Measurements from ENCODE around the gene FAM53C. TPM values are rescaled to one million over a fixed set of nuclear protein-coding genes. Genes with fewer than 3 reads are reported as not detected.
A peak's percentile ranks its signal among the peaks of the same experiment; 100 is the strongest.

The FAM53C gene
- 50.4 TPM for total RNA-seq (2021; ENCODE audit: unreplicated experiment)
- 56.4 TPM for polyA plus RNA-seq (2012; ENCODE audit: insufficient read length)
- Bru-seq, nascent RNA = percentile 93 among the genes with signal in this experiment
- BruChase-seq, experiment 1, labeled RNA remaining after a 2-hour chase = percentile 99 among the genes with signal in this experiment
- BruChase-seq, experiment 2, labeled RNA remaining after a 6-hour chase = percentile 92 among the genes with signal in this experiment
- long read RNA-seq, full-length matches to known transcripts = 27 of 142 reads
- long read RNA-seq, partial matches to known transcripts = 79 of 142 reads
- long read RNA-seq, other reads (novel, unspliced or antisense) = 36 of 142 reads

DNA sequence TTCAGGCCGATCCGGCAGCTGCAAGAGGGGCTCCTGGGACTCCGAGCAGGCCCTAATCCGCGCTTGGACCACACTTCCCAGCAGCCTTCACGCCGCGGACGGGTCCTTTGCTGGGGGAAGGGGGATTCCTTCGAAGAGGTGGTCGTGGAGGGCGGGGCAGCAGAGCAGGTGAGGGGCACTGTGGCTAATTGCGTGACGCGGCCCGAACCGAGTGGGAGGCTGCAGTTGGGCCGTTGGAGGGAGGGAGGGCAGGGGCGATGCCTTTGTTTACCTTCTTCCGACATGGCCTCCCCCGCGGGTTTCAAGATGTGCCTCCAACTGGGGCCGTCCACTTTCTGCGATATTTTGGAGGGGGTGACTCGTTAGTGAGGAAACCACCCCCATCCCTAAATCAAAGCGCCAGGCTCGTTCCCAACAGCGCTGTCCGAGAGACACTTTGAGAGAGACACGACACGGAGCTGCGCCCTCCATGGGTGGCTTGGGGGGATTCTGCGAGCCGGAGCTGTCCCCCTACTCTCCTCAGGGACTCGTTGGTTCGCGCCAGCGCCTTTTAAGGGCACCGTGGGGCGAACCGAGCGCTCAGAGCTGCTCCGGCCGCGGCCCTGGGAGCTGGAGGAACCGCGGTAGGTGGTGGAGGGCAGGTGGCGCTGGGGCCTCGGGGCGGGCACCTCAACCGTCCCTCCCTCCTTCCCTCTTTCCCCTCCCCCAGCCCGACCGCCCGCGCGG is at the start of gene FAM53C:
Gene FAM53C, plus strand, starts transcription at position 582 of the 726 bp plus-strand sequence. CDS start 3,070 bp downstream, outside the sequence.
- TF ChIP-seq, protein P1, sequence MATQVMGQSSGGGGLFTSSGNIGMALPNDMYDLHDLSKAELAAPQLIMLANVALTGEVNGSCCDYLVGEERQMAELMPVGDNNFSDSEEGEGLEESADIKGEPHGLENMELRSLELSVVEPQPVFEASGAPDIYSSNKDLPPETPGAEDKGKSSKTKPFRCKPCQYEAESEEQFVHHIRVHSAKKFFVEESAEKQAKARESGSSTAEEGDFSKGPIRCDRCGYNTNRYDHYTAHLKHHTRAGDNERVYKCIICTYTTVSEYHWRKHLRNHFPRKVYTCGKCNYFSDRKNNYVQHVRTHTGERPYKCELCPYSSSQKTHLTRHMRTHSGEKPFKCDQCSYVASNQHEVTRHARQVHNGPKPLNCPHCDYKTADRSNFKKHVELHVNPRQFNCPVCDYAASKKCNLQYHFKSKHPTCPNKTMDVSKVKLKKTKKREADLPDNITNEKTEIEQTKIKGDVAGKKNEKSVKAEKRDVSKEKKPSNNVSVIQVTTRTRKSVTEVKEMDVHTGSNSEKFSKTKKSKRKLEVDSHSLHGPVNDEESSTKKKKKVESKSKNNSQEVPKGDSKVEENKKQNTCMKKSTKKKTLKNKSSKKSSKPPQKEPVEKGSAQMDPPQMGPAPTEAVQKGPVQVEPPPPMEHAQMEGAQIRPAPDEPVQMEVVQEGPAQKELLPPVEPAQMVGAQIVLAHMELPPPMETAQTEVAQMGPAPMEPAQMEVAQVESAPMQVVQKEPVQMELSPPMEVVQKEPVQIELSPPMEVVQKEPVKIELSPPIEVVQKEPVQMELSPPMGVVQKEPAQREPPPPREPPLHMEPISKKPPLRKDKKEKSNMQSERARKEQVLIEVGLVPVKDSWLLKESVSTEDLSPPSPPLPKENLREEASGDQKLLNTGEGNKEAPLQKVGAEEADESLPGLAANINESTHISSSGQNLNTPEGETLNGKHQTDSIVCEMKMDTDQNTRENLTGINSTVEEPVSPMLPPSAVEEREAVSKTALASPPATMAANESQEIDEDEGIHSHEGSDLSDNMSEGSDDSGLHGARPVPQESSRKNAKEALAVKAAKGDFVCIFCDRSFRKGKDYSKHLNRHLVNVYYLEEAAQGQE (IDR thresholded peaks at IDR 0.05; ENCODE audit: insufficient read depth in 1 of 2, low read depth in 2 of 2, low read length in 1 of 2) = peak; percentile 43 to 52; a peak in 1 of 4 replicates
- peak; percentile 91; the same call in 1 of the 2 replicates for TF ChIP-seq SIN3A (IDR thresholded peaks at IDR 0.05; ENCODE audit: borderline replicate concordance, insufficient read depth, low read depth, low read length)
- TF ChIP-seq TCF7L2 (IDR thresholded peaks at IDR 0.05; ENCODE audit: low read depth, low read length) = peak; percentile 83
- peak; percentile 100 for TF ChIP-seq POLR2AphosphoS5 (IDR thresholded peaks at IDR 0.05; ENCODE audit: low read depth, low read length)
- TF ChIP-seq, protein P2, sequence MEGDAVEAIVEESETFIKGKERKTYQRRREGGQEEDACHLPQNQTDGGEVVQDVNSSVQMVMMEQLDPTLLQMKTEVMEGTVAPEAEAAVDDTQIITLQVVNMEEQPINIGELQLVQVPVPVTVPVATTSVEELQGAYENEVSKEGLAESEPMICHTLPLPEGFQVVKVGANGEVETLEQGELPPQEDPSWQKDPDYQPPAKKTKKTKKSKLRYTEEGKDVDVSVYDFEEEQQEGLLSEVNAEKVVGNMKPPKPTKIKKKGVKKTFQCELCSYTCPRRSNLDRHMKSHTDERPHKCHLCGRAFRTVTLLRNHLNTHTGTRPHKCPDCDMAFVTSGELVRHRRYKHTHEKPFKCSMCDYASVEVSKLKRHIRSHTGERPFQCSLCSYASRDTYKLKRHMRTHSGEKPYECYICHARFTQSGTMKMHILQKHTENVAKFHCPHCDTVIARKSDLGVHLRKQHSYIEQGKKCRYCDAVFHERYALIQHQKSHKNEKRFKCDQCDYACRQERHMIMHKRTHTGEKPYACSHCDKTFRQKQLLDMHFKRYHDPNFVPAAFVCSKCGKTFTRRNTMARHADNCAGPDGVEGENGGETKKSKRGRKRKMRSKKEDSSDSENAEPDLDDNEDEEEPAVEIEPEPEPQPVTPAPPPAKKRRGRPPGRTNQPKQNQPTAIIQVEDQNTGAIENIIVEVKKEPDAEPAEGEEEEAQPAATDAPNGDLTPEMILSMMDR (IDR thresholded peaks at IDR 0.05) = no peak
- ChIA-PET CTCF (interaction anchor here (0.6 to 1.9 kb wide), 3 partner anchors 14 to 44 kb away, joined by 3 to 9 read pairs (median 4); partner anchors contain the start of gene KDM3B), POLR2A (interaction anchor here (0.7 to 1.0 kb wide), 3 partner anchors 12 to 158 kb away, joined by 3 to 6 read pairs (median 4); partner anchors contain the start of genes KDM3B and KIF20A)
- H3K4me3 ChIP-seq (ENCODE audit: low read depth in 2 of 2, low read length in 2 of 2) = peak within 1 kb of the TSS; percentile 88 to 92
- ATAC-seq (peak; percentile 94), DNase-seq (ENCODE audit: low read depth, low spot score) (peak; percentile 91)
- BruUV-seq (replicated peaks) = no TSS peak
- peaks cover 9% of the 10 kb centered on the region for H3K36me3 ChIP-seq (ENCODE audit: control insufficient read depth, insufficient read depth, low read length)
- H3K4me1 ChIP-seq (ENCODE audit: control insufficient read depth, insufficient read depth, low read length) = peaks cover 23% of the 10 kb centered on the region
- H3K9me3 ChIP-seq (ENCODE audit: control insufficient read depth, insufficient read depth, low read depth, low read length) = no peaks in the 10 kb centered on the region
- H3K27ac ChIP-seq (ENCODE audit: low read length) = peak within 1 kb of the TSS; percentile 98
- in situ Hi-C loops (cut with HindIII; ENCODE audit: low pct_unique_long_range_greater_than_20kb, low sequenced_read_pairs) (no loop called here), intact Hi-C loops (cut with micrococcal nuclease; ENCODE audit: unreplicated experiment) (no loop called here)
- H3K27me3 ChIP-seq (ENCODE audit: control insufficient read depth, insufficient read depth, low read length) = no peaks in the 10 kb centered on the region

DNA sequence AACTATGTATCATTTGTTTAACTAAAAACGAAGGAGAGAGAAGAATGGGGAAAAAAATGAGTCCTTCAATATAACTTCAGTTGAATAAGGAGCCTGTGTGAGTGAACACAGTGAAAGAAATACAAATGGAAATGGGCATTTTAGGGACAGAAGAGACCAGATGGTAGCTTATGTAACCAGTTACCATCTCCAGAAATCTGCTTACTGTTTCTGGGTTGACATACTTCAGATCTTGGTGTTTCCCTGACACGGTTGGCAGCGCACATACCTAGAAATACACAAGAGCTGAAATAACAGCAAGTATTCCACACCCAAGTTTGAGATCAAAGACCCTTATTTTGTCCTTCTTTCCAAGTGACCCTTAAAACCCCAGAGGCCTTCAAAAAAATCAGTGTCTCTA is 48.8 kb upstream of the FAM53C start:
- intact Hi-C loops (cut with micrococcal nuclease; ENCODE audit: unreplicated experiment) = no loop called here
- Histone ChIP-seq H3K27me3 (ENCODE audit: control insufficient read depth, insufficient read depth, low read length) (no peaks in the 10 kb centered on the region), H3K4me3 (ENCODE audit: low read depth in 2 of 2, low read length in 2 of 2) (no peak overlapping the region), H3K27ac (ENCODE audit: low read length) (no peak overlapping the region), H3K36me3 (ENCODE audit: control insufficient read depth, insufficient read depth, low read length) (no peaks in the 10 kb centered on the region), H3K4me1 (ENCODE audit: control insufficient read depth, insufficient read depth, low read length) (no peaks in the 10 kb centered on the region), H3K9me3 (ENCODE audit: control insufficient read depth, insufficient read depth, low read depth, low read length) (no peaks in the 10 kb centered on the region)
- BruUV-seq (replicated peaks) = no TSS peak
- no peak for ATAC-seq
- ChIA-PET CTCF (no interaction called here), POLR2A (interaction anchor here (0.5 kb wide), 1 partner anchor 35 kb away, joined by 8 read pairs; no protein-coding TSS in a partner anchor)
- in situ Hi-C loops (cut with HindIII; ENCODE audit: low pct_unique_long_range_greater_than_20kb, low sequenced_read_pairs) = no loop called here
- TF ChIP-seq TCF7L2 (IDR thresholded peaks at IDR 0.05; ENCODE audit: low read depth, low read length) = no peak
- no peak for TF ChIP-seq SIN3A (IDR thresholded peaks at IDR 0.05; ENCODE audit: borderline replicate concordance, insufficient read depth, low read depth, low read length)
- TF ChIP-seq POLR2AphosphoS5 (IDR thresholded peaks at IDR 0.05; ENCODE audit: low read depth, low read length) = no peak
- TF ChIP-seq, protein P2 (IDR thresholded peaks at IDR 0.05) = no peak
- TF ChIP-seq, protein P1 (IDR thresholded peaks at IDR 0.05; ENCODE audit: insufficient read depth in 1 of 2, low read depth in 2 of 2, low read length in 1 of 2) = no peak
- DNase-seq (ENCODE audit: low read depth, low spot score) = no peak

Measured in Panc1 (cell line).